Ascending aorta (tissue), 2 donors: Measurements from ENCODE around the gene MED23. TPM values are rescaled to one million over a fixed set of nuclear protein-coding genes. Genes with fewer than 3 reads are reported as not detected.

Experiments used
- DNase-seq, 2 donors: peaks; one replicate each; pipeline ENCODE4 v3.0.0-alpha.2; 2019; ENCODE audit warnings: low spot score in 2 of 2
- H3K27ac ChIP-seq, 2 donors: fragments of 200-600 bp; sonication (generic); one replicate each; pipeline ENCODE4 v1.5.1; 2016 to 2017; ENCODE audit warnings: mild to moderate bottlenecking in 1 of 2
- H3K27me3 ChIP-seq: fragments of 200-600 bp; sonication (generic); one replicate; pipeline ENCODE4 v1.5.1; 2017
- H3K36me3 ChIP-seq, 2 donors: fragments of 200-600 bp; sonication (generic); one replicate each; pipeline ENCODE4 v1.5.1; 2016
- H3K4me1 ChIP-seq, 2 donors: fragments of 200-600 bp; sonication (generic); one replicate each; pipeline ENCODE4 v1.5.1; 2016 to 2017; ENCODE audit warnings: mild to moderate bottlenecking in 1 of 2
- H3K4me3 ChIP-seq, 2 donors: fragments of 200-600 bp; sonication (generic); one replicate each; pipeline ENCODE4 v1.5.1; 2016 to 2017; ENCODE audit warnings: mild to moderate bottlenecking in 1 of 2
- H3K9me3 ChIP-seq, 2 donors: fragments of 200-600 bp; sonication (generic); one replicate each; pipeline ENCODE4 v1.5.1; 2016
- CTCF ChIP-seq, 3 experiments: fragments of 200-600 bp in 2 of 3; fragments of 450-650 bp in 1 of 3; sonication (generic) in 2 of 3; IDR thresholded peaks; one replicate each; pipeline ENCODE4 v1.5.1; 2016 to 2019; ENCODE audit warnings: antibody characterized with exemption in 3 of 3, mild to moderate bottlenecking in 1 of 3, moderate library complexity in 1 of 3
- intact Hi-C: fragments of 100-400 bp; cut with DNase I; formaldehyde crosslinking; loops from one replicate; pipeline ENCODE4 v1.15.1; 2023
- total RNA-seq: library from RNA; depleted of rRNA; stranded (reverse); fragments of >200 nt; gene quantifications from one replicate; pipeline ENCODE4 v1.1.0, GENCODE V29; 2016

MED23 gene
- total RNA-seq, 1 donor from 2014 or later: 20.4 TPM

- Histone ChIP-seq H3K4me1 (no peaks in the 10 kb centered on the region), H3K27ac (no peak overlapping the region), H3K9me3 (no peaks in the 10 kb centered on the region), H3K4me3 (no peak overlapping the region), H3K36me3 (peaks cover 67 to 90% of the 10 kb centered on the region in 2 donors), H3K27me3 (no peaks in the 10 kb centered on the region)
- TF ChIP-seq CTCF (IDR thresholded peaks at IDR 0.05): no peak
- no peak for DNase-seq
- intact Hi-C loops: no loop called here
These were observed 40.1 kb downstream of the MED23 start for GRCh38 chr6:131587909-131588308.

- TF ChIP-seq CTCF (IDR thresholded peaks at IDR 0.05): no peak
- intact Hi-C loops: no loop called here
- no peaks in the 10 kb centered on the region for H3K27me3 ChIP-seq
- H3K4me3 ChIP-seq: no peak overlapping the region
- H3K9me3 ChIP-seq: no peaks in the 10 kb centered on the region
- no peaks in the 10 kb centered on the region for H3K4me1 ChIP-seq
- peaks cover 64 to 80% of the 10 kb centered on the region in 2 donors for H3K36me3 ChIP-seq
- no peak for DNase-seq
- no peak overlapping the region for H3K27ac ChIP-seq
These were observed 41.5 kb downstream of the MED23 start for GRCh38 chr6:131586543-131586942.

- intact Hi-C loops: no loop called here
- no peak for TF ChIP-seq CTCF (IDR thresholded peaks at IDR 0.05)
- Histone ChIP-seq H3K4me1 (no peaks in the 10 kb centered on the region), H3K4me3 (no peak overlapping the region), H3K9me3 (no peaks in the 10 kb centered on the region), H3K36me3 (peaks cover 31 to 68% of the 10 kb centered on the region in 2 donors), H3K27me3 (no peaks in the 10 kb centered on the region), H3K27ac (no peak overlapping the region)
- DNase-seq: no peak
These were observed 46.5 kb downstream of the MED23 start for GRCh38 chr6:131581523-131581922.

- H3K36me3 ChIP-seq: peaks cover 4 to 39% of the 10 kb centered on the region in 2 donors
- H3K4me3 ChIP-seq: no peak overlapping the region
These were observed 52.1 kb downstream of the MED23 start for GRCh38 chr6:131575834-131576478.

GRCh38 chr6:131574686-131575085, 53.4 kb downstream of the MED23 start:
- intact Hi-C loops: no loop called here
- no peak for TF ChIP-seq CTCF (IDR thresholded peaks at IDR 0.05)
- no peak overlapping the region for H3K4me3 ChIP-seq
- DNase-seq: no peak
- H3K9me3 ChIP-seq: no peaks in the 10 kb centered on the region
- H3K4me1 ChIP-seq: no peaks in the 10 kb centered on the region
- no peaks in the 10 kb centered on the region for H3K27me3 ChIP-seq
- no peak overlapping the region for H3K27ac ChIP-seq
- peaks cover 4 to 31% of the 10 kb centered on the region in 2 donors for H3K36me3 ChIP-seq

More at GRCh38 chr6:131575834-131576478, 52.1 kb downstream of the MED23 start:
- Histone ChIP-seq H3K4me1 (no peaks in the 10 kb centered on the region), H3K9me3 (no peaks in the 10 kb centered on the region), H3K27ac (no peak overlapping the region), H3K27me3 (no peaks in the 10 kb centered on the region)
- DNase-seq: no peak
- intact Hi-C loops: no loop called here
- TF ChIP-seq CTCF (IDR thresholded peaks at IDR 0.05): no peak
